Activated CD4-positive, alpha-beta T cell treated with anti-CD3 and anti-CD28 coated beads, Interleukin-2, amount 10 ng/mL, durations not matched to agents 24 days and 14 days (primary cell): ENCODE measurements around the gene MXD1. TPM values are rescaled to one million over a fixed set of nuclear protein-coding genes. Genes with fewer than 3 reads are reported as not detected.
"Not testable (repeated sequence)": the region's sequence is repeated elsewhere in the genome, so short reads cannot be mapped to it uniquely, and the experiment has no call there.

Experiments used
- DNase-seq: peaks from one replicate; pipeline ENCODE4 v3.0.0; 2022
- H3K27ac Mint-ChIP-seq: one replicate; pipeline ENCODE4 v1.8.0; 2022; ENCODE audit warnings: mild to moderate bottlenecking, mixed read lengths
- H3K27me3 Mint-ChIP-seq: one replicate; pipeline ENCODE4 v1.8.0; 2022; ENCODE audit warnings: mixed read lengths
- H3K36me3 Mint-ChIP-seq: one replicate; pipeline ENCODE4 v1.8.0; 2022; ENCODE audit warnings: low read depth, mild to moderate bottlenecking, mixed read lengths
- H3K4me1 Mint-ChIP-seq: one replicate; pipeline ENCODE4 v1.8.0; 2021; ENCODE audit warnings: mixed read lengths
- H3K4me3 Mint-ChIP-seq: one replicate; pipeline ENCODE4 v1.8.0; 2022; ENCODE audit warnings: mild to moderate bottlenecking, moderate library complexity, mixed read lengths
- H3K9me3 Mint-ChIP-seq: one replicate; pipeline ENCODE4 v1.8.0; 2021; ENCODE audit warnings: mixed read lengths
- intact Hi-C: fragments of 100-400 bp; cut with micrococcal nuclease; formaldehyde crosslinking; loops from one replicate; pipeline ENCODE4 v1.15.1; 2023
- total RNA-seq: library from RNA; stranded (reverse); gene quantifications from 2 replicates; pipeline ENCODE4 v1.2.3, GENCODE V29; 2022

The MXD1 gene, protein sequence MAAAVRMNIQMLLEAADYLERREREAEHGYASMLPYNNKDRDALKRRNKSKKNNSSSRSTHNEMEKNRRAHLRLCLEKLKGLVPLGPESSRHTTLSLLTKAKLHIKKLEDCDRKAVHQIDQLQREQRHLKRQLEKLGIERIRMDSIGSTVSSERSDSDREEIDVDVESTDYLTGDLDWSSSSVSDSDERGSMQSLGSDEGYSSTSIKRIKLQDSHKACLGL
- total RNA-seq, result 11.7 and 12.6 TPM in 2 replicates

DNA sequence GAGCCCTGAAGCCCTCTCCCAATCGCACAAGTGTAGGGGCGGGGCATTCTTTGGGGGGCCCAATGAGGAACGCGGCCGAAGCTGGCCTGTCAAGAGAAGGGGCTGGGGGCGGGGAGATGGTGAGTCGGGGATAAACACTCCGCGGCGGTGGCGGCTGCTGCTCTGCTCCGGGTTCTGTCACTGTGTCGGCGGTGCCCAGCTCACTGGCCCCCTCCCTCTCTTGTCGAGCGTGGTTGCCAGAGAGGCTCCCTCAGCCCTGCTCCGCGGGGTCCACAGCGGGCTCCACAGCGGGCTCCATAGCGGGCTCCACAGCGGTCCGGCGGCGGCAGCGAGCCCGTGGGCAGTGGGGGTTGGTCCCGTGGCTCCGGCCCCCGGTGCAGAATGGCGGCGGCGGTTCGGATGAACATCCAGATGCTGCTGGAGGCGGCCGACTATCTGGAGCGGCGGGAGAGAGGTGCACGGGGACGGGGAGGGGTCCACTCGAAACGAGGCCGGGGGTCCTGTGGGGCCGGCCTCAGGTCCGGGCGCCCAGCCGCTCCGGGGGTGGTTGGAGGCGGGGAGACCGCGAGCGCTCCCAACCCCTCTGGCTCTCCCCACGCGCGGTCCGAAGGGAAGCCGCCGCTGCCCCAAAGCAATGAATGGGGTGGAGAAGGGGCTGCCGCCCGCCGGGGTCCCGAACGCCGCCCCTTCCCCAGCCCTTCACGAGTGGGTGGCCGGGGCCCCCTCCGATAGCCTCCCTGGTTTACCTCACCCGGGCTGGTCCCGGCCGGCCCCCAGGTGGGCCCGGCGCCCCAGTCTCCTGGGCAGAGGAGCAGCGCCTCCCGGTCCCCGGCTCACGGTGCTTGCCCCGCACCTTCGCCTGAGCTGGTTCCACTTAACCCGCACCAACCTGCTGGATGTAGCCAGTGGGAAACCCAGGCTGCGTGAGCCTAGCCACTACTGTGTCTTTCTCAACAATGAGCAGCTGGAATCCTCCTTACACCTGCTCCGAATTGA lies at the start of gene MXD1:
Gene MXD1, plus strand, starts transcription at position 160 of the 996 bp plus-strand sequence. Its CDS starts 222 bp downstream, at position 382.
- Mint-ChIP-seq H3K4me3 (peak within 1 kb of the TSS; percentile 86), H3K27ac (peak within 1 kb of the TSS; percentile 93), H3K4me1 (peaks cover 29% of the 10 kb centered on the region), H3K27me3 (no peaks in the 10 kb centered on the region), H3K9me3 (no peaks in the 10 kb centered on the region), H3K36me3 (peaks cover 22% of the 10 kb centered on the region)
- intact Hi-C loops, result loop anchor here (1.0 to 10.0 kb wide), 11 partner anchors 18 to 378 kb away; partner anchors contain the start of genes AAK1, PCBP1, SNRPG and TIA1
- peak; percentile 79 for DNase-seq

DNA sequence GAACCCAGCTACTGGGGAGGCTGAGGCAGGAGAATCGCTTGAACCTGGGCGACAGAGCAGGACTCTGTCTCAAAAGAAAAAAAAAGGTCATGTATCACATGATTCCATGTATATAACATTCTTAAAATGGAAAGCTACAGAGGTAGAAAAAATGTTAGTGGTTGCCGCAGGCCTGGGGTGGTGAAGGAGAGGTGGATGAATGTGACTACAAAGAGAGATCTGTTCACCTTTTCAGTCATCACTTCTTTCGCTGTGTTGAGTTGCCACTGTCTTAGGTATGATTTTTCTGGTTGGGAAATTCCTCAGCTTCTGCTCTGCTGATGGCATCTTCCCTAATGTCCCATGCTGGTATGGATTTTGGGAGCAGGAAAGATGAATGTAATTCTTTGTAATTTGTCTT lies 26.5 kb upstream of the MXD1 start:
- no peaks in the 10 kb centered on the region for H3K27me3 Mint-ChIP-seq
- no peak overlapping the region for H3K27ac Mint-ChIP-seq
- H3K4me3 Mint-ChIP-seq, result no peak overlapping the region
- H3K36me3 Mint-ChIP-seq, result no peaks in the 10 kb centered on the region
- intact Hi-C loops, result no loop called here
- DNase-seq, result no peak
- peaks cover 9% of the 10 kb centered on the region for H3K9me3 Mint-ChIP-seq
- H3K4me1 Mint-ChIP-seq, result peaks cover 5% of the 10 kb centered on the region

DNA sequence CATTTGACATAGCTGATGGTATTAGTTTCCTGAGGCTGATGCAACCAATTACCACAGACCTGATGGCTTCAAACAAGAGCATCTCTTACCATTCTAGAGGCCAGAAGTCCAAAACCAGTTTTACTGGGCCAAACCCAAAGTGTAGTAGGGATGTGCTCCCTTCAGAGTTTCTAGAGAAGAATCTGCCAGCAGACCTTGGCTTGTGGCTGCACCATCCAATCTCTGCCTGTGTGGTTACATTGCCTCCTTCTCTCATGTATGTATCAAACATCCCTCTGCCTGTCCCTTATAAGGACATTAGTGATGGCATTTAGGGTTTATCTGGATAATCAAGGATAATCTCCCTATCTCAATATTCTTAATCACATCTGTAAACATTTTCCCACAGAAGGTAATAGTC lies 25.6 kb upstream of the MXD1 start:
- Mint-ChIP-seq H3K4me1 (peaks cover 10% of the 10 kb centered on the region), H3K27me3 (no peaks in the 10 kb centered on the region), H3K36me3 (peaks cover 4% of the 10 kb centered on the region), H3K4me3 (no peak overlapping the region), H3K9me3 (peaks cover 9% of the 10 kb centered on the region), H3K27ac (no peak overlapping the region)
- no peak for DNase-seq
- intact Hi-C loops, result no loop called here

DNA sequence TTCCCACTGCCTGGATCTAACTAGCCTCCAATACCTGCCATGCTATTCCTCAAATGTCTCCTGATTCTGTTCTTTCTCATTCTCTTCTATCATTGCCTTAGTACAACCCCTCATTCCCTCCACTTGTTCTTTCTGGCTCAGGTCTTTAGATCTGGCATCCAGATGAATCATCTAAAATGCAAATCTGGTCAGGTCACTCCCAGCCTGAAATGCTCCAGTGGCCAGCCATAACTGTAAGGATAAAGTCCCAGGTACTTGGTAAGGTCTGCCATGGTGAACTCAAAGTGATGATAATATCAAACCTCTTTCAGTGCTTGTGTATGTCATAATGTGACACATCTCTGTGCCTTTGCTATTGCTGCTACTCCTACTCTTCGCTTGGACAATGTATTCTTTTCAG lies 24.0 kb upstream of the MXD1 start:
- no peaks in the 10 kb centered on the region for H3K27me3 Mint-ChIP-seq
- H3K4me1 Mint-ChIP-seq, result peaks cover 15% of the 10 kb centered on the region
- H3K27ac Mint-ChIP-seq, result no peak overlapping the region
- H3K4me3 Mint-ChIP-seq, result no peak overlapping the region
- DNase-seq, result no peak
- peaks cover 11% of the 10 kb centered on the region for H3K36me3 Mint-ChIP-seq
- intact Hi-C loops, result loop anchor here (10.0 kb wide), 1 partner anchor 166 kb away; no protein-coding TSS in a partner anchor
- peaks cover 9% of the 10 kb centered on the region for H3K9me3 Mint-ChIP-seq

DNA sequence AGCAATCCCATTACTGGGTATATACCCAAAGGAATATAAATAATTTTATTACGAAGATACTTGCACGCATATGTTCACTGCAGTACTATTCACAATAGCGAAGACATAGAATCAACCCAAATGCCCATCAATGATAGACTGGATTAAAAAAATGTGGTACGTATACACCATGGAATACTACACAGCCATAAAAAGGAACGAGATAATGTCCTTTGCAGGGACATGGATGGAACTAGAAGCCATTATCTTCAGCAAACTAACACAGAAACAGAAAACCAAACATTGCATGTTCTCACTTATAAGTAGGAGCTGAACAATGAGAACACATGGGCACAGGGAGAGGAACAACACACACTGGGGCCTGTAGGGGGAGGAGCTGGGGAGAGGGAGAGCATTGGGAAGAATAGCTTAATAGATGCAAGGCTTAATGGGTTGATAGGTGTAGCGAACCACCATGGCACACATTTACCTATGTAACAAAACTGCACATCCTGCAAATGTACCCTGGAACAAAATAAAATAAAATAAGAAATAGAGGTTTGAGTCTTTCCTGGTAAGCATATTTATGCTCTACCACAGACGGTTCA lies 22.0 kb upstream of the MXD1 start:
- Mint-ChIP-seq H3K27ac (peak overlapping the region; percentile 97), H3K4me1 (peaks cover 25% of the 10 kb centered on the region), H3K36me3 (peaks cover 24% of the 10 kb centered on the region), H3K4me3 (peak overlapping the region; percentile 99)
- not testable (repeated sequence) for H3K27me3 Mint-ChIP-seq, H3K9me3 Mint-ChIP-seq, DNase-seq
- intact Hi-C loops, result loop anchor here (10.0 kb wide), 1 partner anchor 168 kb away; no protein-coding TSS in a partner anchor

DNA sequence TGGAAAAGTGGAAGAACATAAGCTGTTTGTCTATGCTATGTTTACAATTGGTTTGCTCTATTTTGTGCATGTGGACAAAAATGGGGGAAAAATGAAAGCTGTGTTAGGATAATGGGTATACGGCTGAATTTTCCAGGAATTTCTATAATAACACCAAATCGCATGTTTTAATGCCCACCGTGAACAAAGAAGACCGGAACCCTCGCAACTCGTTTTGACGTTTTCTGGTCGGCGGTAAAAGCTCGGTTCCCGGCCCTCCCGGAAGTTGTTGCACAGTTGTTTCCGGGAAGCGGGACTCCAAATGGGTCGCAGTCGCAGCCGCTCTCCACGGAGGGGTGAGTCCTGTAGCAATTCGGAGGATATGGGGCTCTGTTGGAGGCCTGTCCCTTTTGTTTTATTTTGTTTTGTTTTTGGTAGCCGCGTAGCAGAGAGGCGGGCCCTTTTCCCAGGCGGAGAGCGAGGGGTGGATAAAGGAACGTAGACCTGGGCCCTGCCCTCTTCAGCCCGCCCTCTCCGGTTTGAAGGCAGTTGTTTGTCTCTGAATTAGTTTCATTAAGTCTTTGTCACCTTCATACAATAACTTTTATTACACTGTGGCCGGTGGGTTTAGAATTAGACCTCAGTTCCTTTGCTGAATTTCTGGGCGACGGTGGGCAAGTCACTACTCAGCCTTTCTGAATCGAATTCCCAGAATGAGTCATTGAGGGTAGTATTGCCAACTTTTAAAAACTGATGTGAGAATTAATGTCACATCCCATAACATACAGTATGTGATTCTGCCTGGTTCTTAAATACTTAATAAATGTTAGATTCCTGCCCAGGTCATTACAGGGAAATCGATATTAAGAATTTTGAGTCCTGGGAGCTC lies 21.0 kb upstream of the MXD1 start, which contains the start of gene SNRNP27:
Gene SNRNP27, plus strand, starts transcription at position 273 of the 868 bp plus-strand sequence. Its CDS starts 29 bp downstream, at position 302.
- intact Hi-C loops, result loop anchor here (2.0 to 10.0 kb wide), 2 partner anchors 21 to 169 kb away; partner anchors contain the start of gene MXD1
- H3K9me3 Mint-ChIP-seq, result peaks cover 9% of the 10 kb centered on the region
- no peaks in the 10 kb centered on the region for H3K27me3 Mint-ChIP-seq
- H3K36me3 Mint-ChIP-seq, result peaks cover 29% of the 10 kb centered on the region
- peak; percentile 93 for DNase-seq
- H3K27ac Mint-ChIP-seq, result peak within 1 kb of the TSS; percentile 97
- peak within 1 kb of the TSS; percentile 99 for H3K4me3 Mint-ChIP-seq
- peaks cover 28% of the 10 kb centered on the region for H3K4me1 Mint-ChIP-seq

DNA sequence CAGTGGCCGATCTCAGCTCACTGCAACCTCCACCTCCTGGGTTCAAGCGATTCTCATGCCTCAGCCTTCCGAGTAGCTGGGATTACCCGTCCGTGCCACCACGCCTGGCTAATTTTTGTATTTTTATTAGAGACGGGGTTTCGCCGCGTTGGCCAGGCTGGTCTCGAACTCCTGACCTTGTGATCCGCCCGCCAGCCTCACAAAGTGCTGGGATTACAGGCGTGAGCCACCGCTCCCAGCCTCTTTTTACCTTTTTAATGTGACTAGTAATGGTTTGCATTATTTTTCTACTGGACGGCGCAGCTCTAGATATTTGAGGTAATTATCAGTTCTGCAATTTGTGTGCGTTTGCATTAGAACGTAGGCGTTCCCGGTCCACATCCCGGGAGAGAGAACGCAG lies 20.2 kb upstream of the MXD1 start:
- Mint-ChIP-seq H3K4me1 (peaks cover 28% of the 10 kb centered on the region), H3K36me3 (peaks cover 36% of the 10 kb centered on the region), H3K27ac (peak overlapping the region; percentile 29), H3K4me3 (peak overlapping the region; percentile 99)
- H3K9me3 Mint-ChIP-seq, H3K27me3 Mint-ChIP-seq, DNase-seq: not testable (repeated sequence)
- intact Hi-C loops, result loop anchor here (2.0 to 10.0 kb wide), 2 partner anchors 20 to 170 kb away; partner anchors contain the start of gene MXD1

DNA sequence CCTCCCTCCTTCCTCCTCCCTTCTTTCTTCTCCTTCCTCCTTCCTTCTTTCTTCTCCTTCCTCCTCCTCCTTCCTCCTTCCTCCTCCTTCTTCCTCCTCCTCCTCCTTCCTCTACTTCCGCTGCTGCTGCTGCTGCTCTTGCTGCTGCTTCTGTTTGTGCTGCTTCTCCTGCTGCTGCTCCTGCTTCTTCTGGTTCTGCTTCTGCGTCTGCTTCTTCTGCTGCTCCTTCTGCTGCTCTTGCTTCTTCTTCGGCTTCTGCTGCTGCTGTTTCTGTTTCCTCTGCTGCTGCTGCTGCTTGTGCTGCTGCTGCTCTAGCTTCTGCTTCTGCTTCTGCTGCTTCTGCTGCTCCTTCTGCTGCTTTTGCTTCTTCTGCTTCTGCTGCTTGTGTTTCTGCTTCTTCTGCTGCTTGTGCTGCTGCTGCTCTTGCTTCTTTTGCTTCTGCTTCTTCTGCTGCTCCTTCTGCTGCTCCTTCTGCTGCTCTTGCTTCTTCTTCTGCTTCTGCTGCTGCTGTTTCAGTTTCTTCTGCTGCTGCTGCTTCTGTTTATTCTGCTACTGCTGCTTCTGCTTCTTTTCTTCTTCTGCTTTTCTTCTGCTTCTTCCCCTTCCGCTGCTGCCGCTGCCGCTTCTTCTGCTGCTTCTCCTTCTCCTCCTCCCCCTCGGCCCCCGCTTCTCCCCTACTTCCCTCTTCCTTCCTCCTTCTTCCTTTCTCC lies 12.5 kb upstream of the MXD1 start:
- intact Hi-C loops, result no loop called here
- DNase-seq, result peak; percentile 72
- Mint-ChIP-seq H3K4me1 (peaks cover 44% of the 10 kb centered on the region), H3K9me3 (no peaks in the 10 kb centered on the region), H3K36me3 (peaks cover 56% of the 10 kb centered on the region), H3K4me3 (peak overlapping the region; percentile 87), H3K27me3 (no peaks in the 10 kb centered on the region), H3K27ac (peak overlapping the region; percentile 87)

DNA sequence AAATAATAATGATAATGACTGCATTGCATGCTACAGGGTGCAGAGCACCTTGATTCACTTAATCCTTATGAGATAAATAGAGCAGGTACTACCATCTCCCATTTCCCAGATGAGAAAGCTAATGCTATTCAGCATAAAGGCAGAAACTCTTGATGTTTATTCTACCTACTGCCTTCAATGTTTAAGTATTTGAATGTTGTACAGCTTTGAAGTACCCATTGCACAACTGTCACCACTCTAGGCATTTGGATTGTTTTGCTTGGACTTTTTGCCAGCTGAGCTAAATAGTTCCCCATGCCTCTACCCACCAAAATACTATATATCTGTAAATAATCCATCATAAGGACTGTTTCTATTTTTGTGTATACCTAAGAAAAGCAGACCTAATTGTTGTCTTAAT lies 7.7 kb upstream of the MXD1 start:
- DNase-seq, result peak; percentile 40
- H3K27ac Mint-ChIP-seq, result no peak overlapping the region
- intact Hi-C loops, result no loop called here

DNA sequence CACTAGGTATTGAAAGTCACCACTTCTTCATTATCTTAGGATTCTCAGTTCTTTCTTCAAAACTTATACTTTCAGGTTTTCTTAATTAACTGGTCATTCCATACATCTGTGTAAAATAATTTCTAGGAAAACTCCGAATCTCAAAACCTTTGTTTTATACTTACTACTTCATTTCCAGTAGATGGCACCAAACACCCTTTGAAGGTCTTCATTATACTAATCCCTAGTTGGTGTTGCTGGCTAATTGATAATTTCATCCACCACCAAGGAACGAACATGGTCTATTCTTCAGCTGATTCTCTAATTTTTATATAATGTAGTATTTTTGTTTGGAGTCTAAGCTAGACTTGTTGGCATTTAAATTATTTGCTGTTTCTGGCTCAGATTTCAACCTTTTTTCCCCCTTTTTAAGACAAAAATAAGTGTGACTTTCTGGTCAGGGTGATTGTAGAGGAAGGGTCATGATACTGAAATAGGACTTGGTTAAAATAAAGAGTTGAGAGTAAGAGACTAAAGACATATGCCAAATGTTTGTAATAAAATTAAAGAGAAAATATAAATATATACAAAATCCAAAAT lies 2.8 kb upstream of the MXD1 start:
- H3K27me3 Mint-ChIP-seq, result no peaks in the 10 kb centered on the region
- H3K27ac Mint-ChIP-seq, result peak overlapping the region; percentile 29
- H3K4me1 Mint-ChIP-seq, result peaks cover 18% of the 10 kb centered on the region
- intact Hi-C loops, result loop anchor here (2.0 to 10.0 kb wide), 2 partner anchors 267 to 391 kb away; partner anchors contain the start of genes AAK1 and FAM136A
- H3K9me3 Mint-ChIP-seq, result no peaks in the 10 kb centered on the region
- no peak overlapping the region for H3K4me3 Mint-ChIP-seq
- DNase-seq, result peak; percentile 70
- H3K36me3 Mint-ChIP-seq, result peaks cover 17% of the 10 kb centered on the region

More for the DNA sequence above, 7.7 kb upstream of the MXD1 start:
- Mint-ChIP-seq H3K4me3 (no peak overlapping the region), H3K9me3 (no peaks in the 10 kb centered on the region), H3K4me1 (peaks cover 19% of the 10 kb centered on the region), H3K36me3 (peaks cover 29% of the 10 kb centered on the region), H3K27me3 (no peaks in the 10 kb centered on the region)

DNA sequence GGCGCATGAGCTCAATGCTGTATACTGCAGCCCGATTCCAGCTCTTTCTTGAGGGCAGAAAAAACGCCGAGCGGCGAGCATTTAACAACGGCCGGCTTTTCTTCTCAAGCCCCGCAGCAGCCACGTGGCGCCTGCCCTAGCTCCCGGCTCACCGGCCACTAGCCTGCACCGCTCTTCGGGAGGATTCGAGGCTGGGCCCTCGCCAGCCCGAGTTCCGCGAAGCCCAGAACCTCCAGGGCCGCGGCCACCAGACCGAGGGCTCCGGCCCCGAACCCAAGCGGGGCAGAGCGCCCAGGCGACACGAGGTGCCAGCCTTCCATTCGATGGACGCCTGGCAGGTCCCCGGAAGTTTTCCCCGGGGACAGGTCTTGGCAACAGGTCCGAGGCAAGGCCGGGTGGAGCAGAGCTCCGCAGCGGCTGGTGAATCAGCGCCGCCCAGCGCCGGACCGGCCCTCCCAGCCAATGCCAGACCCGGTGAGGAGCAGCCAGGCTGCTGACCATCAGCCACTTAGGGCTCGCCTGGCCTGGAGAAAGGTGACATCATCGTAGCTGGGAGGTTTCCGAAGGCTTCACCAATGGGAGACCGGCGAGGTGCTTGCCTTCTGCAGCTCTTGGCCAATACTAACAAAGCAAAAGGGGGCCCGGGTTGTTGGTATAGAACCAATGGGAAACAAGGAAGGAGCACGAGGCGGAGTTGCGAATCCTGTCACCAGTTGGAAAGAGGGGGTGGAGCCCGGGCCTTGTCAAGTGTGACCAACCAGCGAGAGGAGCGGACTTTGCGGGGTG lies 552 bp upstream of the MXD1 start:
- no peaks in the 10 kb centered on the region for H3K27me3 Mint-ChIP-seq
- H3K4me1 Mint-ChIP-seq, result peaks cover 29% of the 10 kb centered on the region
- intact Hi-C loops, result loop anchor here (1.0 to 10.0 kb wide), 10 partner anchors 18 to 378 kb away; partner anchors contain the start of genes AAK1, PCBP1, SNRPG and TIA1
- peak overlapping the region; percentile 93 for H3K27ac Mint-ChIP-seq
- peak; percentile 100 for DNase-seq
- H3K9me3 Mint-ChIP-seq, result no peaks in the 10 kb centered on the region
- peak overlapping the region; percentile 86 for H3K4me3 Mint-ChIP-seq
- H3K36me3 Mint-ChIP-seq, result peaks cover 20% of the 10 kb centered on the region
